Ectodermal cell (in vitro differentiated cells): ENCODE measurements around the gene PEG3.

Source experiments
- H3K27ac ChIP-seq: 2 replicates; pipeline ENCODE4 v1.7.0; 2013; ENCODE audit warnings: mild to moderate bottlenecking, low read depth, low read length; ENCODE audit not compliant: insufficient read depth, poor library complexity, severe bottlenecking
- H3K27me3 ChIP-seq: 2 replicates; pipeline ENCODE4 v1.7.0; 2013; ENCODE audit warnings: mild to moderate bottlenecking, low read length; ENCODE audit not compliant: insufficient read depth, control insufficient read depth, poor library complexity, severe bottlenecking
- H3K36me3 ChIP-seq: one replicate; pipeline ENCODE4 v1.7.0; 2013; ENCODE audit warnings: low read length; ENCODE audit not compliant: control insufficient read depth, insufficient read depth
- H3K4me1 ChIP-seq: one replicate; pipeline ENCODE4 v1.7.0; 2013; ENCODE audit warnings: low read length; ENCODE audit not compliant: control insufficient read depth, insufficient read depth
- H3K4me3 ChIP-seq: 2 replicates; pipeline ENCODE4 v1.7.0; 2013; ENCODE audit warnings: low read depth, low read length, control low read depth; ENCODE audit not compliant: insufficient read depth
- H3K9me3 ChIP-seq: 2 replicates; pipeline ENCODE4 v1.7.0; 2013; ENCODE audit warnings: mild to moderate bottlenecking, low read length, moderate library complexity; ENCODE audit not compliant: control insufficient read depth
- WGBS, 2 experiments: methylation state at CpG; one replicate each; pipeline ENCODE4 v1.1.7; 2013; ENCODE audit warnings: missing lambda C conversion rate in 2 of 2; 5-methylcytosine and 5-hydroxymethylcytosine counted together

The PEG3 gene

DNA sequence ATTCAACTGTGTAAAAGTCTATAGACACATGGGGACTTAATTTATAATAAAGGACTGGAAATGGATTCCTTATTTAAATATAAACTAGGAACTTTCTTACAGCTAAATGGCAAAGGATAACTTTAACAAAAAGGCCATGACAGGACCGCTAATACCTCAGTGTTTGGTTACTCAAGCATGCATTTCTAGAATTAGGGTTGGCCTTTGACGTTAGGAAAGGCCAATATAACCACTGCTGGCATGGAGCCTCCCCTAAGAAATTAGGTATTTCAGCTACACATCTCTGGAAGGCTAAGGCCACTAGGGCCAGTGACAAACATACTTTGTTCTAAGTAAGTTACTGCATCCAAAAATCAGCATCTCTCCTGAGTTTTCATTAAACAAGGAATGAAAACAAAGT, 9.3 kb downstream of the PEG3 start:
- H3K27me3 ChIP-seq, result no peaks in the 10 kb centered on the region
- H3K36me3 ChIP-seq, result no peaks in the 10 kb centered on the region
- H3K4me3 ChIP-seq, result no peak overlapping the region
- no peaks in the 10 kb centered on the region for H3K4me1 ChIP-seq
- WGBS, 2 experiments, result 23 to 24% methylated on average over 2 of the region's 2 CpGs
- no peak overlapping the region for H3K27ac ChIP-seq
- peaks cover 12% of the 10 kb centered on the region for H3K9me3 ChIP-seq

DNA sequence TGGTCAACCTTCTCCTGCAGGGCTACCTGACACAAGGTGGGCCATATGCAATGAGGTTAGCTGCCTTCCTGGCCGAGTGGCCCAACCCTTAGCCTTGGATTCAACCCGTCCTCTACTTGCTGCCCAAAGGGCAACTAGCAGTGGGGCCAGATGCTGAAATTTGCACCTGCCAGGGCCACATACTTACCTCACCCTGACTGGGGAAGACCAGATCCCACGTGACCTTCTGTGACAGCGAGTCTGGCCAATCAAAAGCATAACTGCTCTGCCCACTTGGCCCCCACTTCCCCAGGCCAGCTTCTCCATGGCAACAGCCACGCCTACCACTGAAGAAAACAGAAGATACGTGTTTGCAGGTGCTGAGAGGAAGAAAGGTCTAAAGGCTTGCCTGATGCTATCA, 10.9 kb downstream of the PEG3 start:
- H3K27me3 ChIP-seq, result no peaks in the 10 kb centered on the region
- H3K9me3 ChIP-seq, result peaks cover 15% of the 10 kb centered on the region
- no peaks in the 10 kb centered on the region for H3K36me3 ChIP-seq
- H3K4me1 ChIP-seq, result no peaks in the 10 kb centered on the region
- H3K4me3 ChIP-seq, result no peak overlapping the region
- 70% methylated on average over 6 of the region's 6 CpGs for WGBS, 2 experiments
- H3K27ac ChIP-seq, result no peak overlapping the region

DNA sequence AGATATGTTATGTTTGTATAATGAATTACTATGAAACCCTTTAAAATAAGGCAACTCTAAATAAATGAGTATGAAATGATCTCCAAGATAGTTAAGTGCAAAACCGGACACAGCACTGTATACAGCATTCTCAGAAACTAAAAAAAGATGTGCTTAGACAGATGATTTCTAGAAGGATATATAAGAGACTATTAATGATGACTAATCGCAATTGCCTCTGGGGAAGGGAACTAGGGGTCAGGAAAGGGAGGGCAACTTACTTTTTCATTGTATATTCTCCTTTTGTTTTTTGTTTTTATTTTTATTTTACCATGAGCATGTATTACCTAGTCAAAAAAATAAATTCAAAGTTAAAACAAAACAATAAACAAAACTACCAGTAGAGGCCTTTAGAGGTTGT, 12.8 kb downstream of the PEG3 start:
- peaks cover 3% of the 10 kb centered on the region for H3K9me3 ChIP-seq
- WGBS, 2 experiments, result 60% methylated on average over 2 of the region's 2 CpGs; no CpG with 5 or more reads in 1 of the 2 experiments
- H3K27me3 ChIP-seq, result no peaks in the 10 kb centered on the region
- H3K27ac ChIP-seq, result no peak overlapping the region
- H3K4me1 ChIP-seq, result no peaks in the 10 kb centered on the region
- no peaks in the 10 kb centered on the region for H3K36me3 ChIP-seq
- H3K4me3 ChIP-seq, result no peak overlapping the region

DNA sequence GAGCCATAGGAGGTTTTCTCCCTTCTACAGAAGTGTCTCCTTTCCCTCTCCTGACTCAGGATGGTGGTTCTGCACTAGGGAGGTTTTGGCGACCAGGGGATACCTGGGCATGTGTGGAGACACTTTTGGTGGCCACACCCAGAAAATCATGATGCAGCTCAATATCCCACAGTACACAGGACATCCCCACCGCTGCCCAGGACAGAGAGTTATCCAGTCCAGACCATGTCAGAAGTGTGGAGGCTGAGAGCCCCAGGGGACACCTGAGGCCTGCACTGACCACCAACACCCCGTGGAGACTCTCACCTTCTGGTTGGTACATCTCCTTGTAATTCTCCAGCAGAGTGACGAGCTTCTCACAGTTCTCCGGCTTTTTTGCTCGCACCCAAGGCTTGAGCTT, 16.6 kb downstream of the PEG3 start:
- Histone ChIP-seq H3K4me3 (no peak overlapping the region), H3K36me3 (no peaks in the 10 kb centered on the region), H3K27me3 (no peaks in the 10 kb centered on the region), H3K27ac (no peak overlapping the region), H3K9me3 (peaks cover 8% of the 10 kb centered on the region), H3K4me1 (no peaks in the 10 kb centered on the region)
- 62 to 65% methylated on average over 6 of the region's 6 CpGs for WGBS, 2 experiments

DNA sequence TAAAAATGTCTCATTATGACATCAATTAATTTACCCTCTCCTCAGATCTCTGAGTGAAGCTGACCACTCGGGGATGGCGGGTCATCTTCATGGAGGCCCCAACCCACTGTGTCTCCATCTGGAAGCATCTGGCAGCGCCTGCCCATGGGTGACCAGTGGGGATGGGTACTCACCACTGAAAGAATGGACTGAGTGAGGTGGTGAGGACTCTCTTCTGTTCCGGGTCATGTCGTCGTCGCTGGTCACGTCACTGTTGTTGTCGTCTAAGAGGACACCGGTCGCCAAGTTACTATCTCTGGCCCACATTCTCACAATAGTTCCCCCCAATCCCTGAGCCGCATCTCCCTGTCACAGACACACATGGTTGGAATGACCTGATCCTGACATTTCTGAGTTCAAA, 17.1 kb downstream of the PEG3 start:
- H3K36me3 ChIP-seq, result no peaks in the 10 kb centered on the region
- 85 to 89% methylated on average over 12 of the region's 12 CpGs for WGBS, 2 experiments
- H3K4me1 ChIP-seq, result no peaks in the 10 kb centered on the region

DNA sequence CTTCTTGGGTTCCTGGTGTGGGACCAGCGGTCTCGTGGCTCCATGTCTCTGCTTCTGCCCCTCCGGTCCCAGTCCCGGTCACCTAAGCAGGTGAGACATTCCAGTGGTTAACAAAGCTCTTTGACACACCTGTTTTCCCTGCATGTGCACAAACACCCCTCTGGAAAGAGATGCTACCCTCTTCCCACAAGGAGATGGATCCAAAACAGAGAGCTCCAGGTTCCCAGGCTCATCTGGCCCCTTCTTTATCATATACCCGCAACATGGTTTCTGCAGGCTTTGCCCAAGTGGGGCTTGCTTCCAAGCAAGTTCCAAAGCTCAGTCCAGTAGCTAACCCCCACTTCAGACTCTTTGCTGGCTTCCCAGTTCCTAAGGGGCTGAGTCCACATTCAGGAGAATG, 17.8 kb downstream of the PEG3 start:
- H3K27me3 ChIP-seq, result no peaks in the 10 kb centered on the region
- 82 to 85% methylated on average over 5 of the region's 5 CpGs for WGBS, 2 experiments
- no peak overlapping the region for H3K27ac ChIP-seq
- peaks cover 11% of the 10 kb centered on the region for H3K9me3 ChIP-seq
- no peak overlapping the region for H3K4me3 ChIP-seq
- no peaks in the 10 kb centered on the region for H3K36me3 ChIP-seq
- no peaks in the 10 kb centered on the region for H3K4me1 ChIP-seq

More for the DNA sequence above, 17.1 kb downstream of the PEG3 start:
- H3K4me3 ChIP-seq, result no peak overlapping the region
- H3K27ac ChIP-seq, result no peak overlapping the region
- H3K9me3 ChIP-seq, result peaks cover 11% of the 10 kb centered on the region
- no peaks in the 10 kb centered on the region for H3K27me3 ChIP-seq

DNA sequence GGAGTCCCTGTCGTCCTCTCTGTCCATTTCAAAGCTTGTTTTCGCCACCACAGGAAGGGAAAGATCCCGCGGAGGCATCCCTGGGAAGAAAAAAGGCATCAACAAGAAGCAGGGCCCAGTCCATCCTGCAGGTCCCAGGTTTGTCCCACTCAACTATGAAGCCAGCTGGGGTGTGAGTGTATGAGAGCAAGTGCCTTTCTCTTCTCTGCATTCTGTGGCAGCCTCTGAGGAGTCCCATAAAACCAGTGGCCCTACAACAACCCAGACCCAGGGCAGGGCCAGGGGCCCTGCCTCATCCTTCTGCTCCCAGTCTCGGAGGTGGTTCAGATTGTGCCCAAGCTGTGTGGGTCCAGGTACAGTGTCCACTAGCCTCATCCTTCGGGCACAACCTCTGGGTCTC, 18.9 kb downstream of the PEG3 start:
- no peak overlapping the region for H3K4me3 ChIP-seq
- 59 to 63% methylated on average over 6 of the region's 6 CpGs for WGBS, 2 experiments
- H3K9me3 ChIP-seq, result peaks cover 11% of the 10 kb centered on the region
- no peaks in the 10 kb centered on the region for H3K27me3 ChIP-seq
- H3K36me3 ChIP-seq, result no peaks in the 10 kb centered on the region
- no peaks in the 10 kb centered on the region for H3K4me1 ChIP-seq
- no peak overlapping the region for H3K27ac ChIP-seq

DNA sequence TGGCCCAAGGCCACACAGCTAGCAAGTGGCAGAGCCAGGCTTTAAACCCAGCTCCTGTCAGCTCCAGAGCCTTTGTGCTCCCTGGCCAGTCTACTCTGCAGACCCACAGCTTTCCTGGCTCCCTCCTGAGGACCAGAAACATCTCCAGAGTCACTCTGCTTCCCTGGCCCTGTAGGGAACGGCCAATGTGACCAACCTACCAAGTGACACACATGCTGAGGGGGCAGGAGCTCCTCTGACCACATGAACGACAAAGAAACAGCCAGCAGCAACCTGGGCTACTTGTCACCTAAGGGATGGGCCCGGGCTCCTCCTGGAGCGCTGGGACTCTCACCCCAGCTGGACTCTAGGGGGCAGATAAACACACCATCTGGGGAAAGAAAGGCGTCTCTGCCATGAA, 19.3 kb downstream of the PEG3 start:
- peaks cover 11% of the 10 kb centered on the region for H3K9me3 ChIP-seq
- no peaks in the 10 kb centered on the region for H3K4me1 ChIP-seq

DNA sequence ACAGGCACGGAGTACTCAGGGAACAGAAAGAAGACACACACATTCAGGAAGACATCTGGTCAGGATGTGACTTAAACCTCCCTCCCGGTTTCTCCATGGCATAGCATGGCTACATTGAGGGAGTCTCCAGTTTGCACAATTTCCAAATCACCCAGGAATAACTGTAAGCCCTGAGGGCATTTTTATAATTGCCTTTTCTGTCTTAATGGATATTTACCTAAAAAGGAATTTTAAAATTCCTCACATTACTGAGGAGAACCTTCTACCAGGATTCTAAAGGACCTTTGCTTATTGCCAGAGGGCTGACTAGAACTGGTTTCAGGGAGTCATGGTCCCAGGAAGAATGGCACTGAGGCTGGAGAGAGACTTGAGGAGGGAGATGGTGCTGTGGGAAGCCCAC, 21.4 kb downstream of the PEG3 start:
- Histone ChIP-seq H3K27ac (no peak overlapping the region), H3K4me3 (no peak overlapping the region), H3K4me1 (no peaks in the 10 kb centered on the region), H3K27me3 (no peaks in the 10 kb centered on the region), H3K9me3 (peaks cover 14% of the 10 kb centered on the region), H3K36me3 (no peaks in the 10 kb centered on the region)
- WGBS, 2 experiments, result 54 to 55% methylated on average over 2 of the region's 2 CpGs

More for the DNA sequence above, 19.3 kb downstream of the PEG3 start:
- Histone ChIP-seq H3K27ac (no peak overlapping the region), H3K27me3 (no peaks in the 10 kb centered on the region), H3K4me3 (no peak overlapping the region), H3K36me3 (no peaks in the 10 kb centered on the region)
- 56 to 66% methylated on average over 5 of the region's 5 CpGs for WGBS, 2 experiments

DNA sequence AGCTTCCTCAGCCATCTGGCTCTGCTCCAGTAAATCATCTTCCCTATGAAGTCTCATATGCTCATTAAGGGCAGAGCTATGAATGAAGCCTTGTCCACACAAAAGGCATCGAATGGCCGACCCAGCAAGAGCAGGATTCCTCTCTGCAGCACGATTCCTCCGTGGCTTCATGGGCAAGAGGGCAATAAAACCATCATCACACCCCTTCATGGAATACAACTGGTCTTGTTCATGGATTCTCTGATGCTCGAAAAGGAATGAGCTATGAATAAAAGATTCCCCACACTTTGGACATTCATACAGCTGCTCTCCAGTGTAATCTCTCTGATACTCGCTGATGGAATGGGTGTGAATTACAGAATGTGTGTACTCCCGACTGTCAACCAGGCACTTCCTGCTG, 25.9 kb downstream of the PEG3 start:
- peaks cover 14% of the 10 kb centered on the region for H3K9me3 ChIP-seq

DNA sequence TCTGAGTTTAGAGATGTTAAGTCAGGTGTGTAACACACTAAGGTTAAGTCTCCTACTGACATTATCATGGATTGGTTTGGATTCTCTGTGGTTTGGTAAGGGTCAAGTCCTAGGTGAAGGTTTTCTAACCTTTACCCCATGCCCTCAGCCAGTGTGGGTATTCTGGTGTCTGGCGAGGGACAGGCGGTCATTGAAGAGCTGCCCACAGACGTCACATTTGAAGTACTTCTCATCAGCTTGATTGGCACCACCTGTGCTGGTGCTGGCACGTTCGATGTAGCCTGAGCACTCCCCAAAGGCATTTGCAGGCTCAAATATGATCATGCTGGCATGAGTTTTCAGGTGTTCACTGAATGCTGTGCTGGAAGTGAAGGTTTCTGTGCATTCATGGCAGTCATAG, 27.0 kb downstream of the PEG3 start:
- H3K36me3 ChIP-seq, result no peaks in the 10 kb centered on the region
- peaks cover 17% of the 10 kb centered on the region for H3K9me3 ChIP-seq
- H3K4me3 ChIP-seq, result no peak overlapping the region
- H3K4me1 ChIP-seq, result no peaks in the 10 kb centered on the region
- H3K27ac ChIP-seq, result no peak overlapping the region
- H3K27me3 ChIP-seq, result no peaks in the 10 kb centered on the region
- 71 to 72% methylated on average over 5 of the region's 5 CpGs for WGBS, 2 experiments

More for the DNA sequence above, 25.9 kb downstream of the PEG3 start:
- H3K36me3 ChIP-seq, result no peaks in the 10 kb centered on the region
- no peaks in the 10 kb centered on the region for H3K4me1 ChIP-seq
- H3K27me3 ChIP-seq, result no peaks in the 10 kb centered on the region
- H3K27ac ChIP-seq, result no peak overlapping the region
- no peak overlapping the region for H3K4me3 ChIP-seq
- 61 to 63% methylated on average over 7 of the region's 7 CpGs for WGBS, 2 experiments
